GM12878 (cell line): ENCODE data around the gene DDR2. TPM values are rescaled to one million over a fixed set of nuclear protein-coding genes. Genes with fewer than 3 reads are reported as not detected.

Experiments
- BCL3 ChIP-seq: IDR thresholded peaks from 2 replicates; pipeline ENCODE4 v1.6.1; 2011; ENCODE audit warnings: borderline replicate concordance, low read depth, mild to moderate bottlenecking, moderate library complexity, low read length; ENCODE audit not compliant: insufficient read depth, poor library complexity, severe bottlenecking
- CEBPZ ChIP-seq: fragments of 150-350 bp; IDR thresholded peaks from 2 replicates; pipeline ENCODE4 v1.6.1; 2016; ENCODE audit warnings: low read depth, low read length
- CREB1 ChIP-seq: IDR thresholded peaks from 2 replicates; pipeline ENCODE4 v1.6.1; 2012; ENCODE audit warnings: low read depth, mild to moderate bottlenecking, inconsistent platforms
- DPF2 ChIP-seq: fragments of 450-650 bp; IDR thresholded peaks from 2 replicates; pipeline ENCODE4 v1.6.1; 2017; ENCODE audit warnings: mild to moderate bottlenecking
- EED ChIP-seq: sonication (generic); IDR thresholded peaks from 2 replicates; pipeline ENCODE4 v1.6.1; 2016; ENCODE audit warnings: antibody characterized with exemption, low read depth
- EP300 ChIP-seq, 2 experiments: fragments of 150-350 bp in 1 of 2; IDR thresholded peaks; 2 replicates each; pipeline ENCODE4 v1.6.1; 2011 to 2012; ENCODE audit warnings: low read depth in 2 of 2, low read length in 2 of 2, borderline replicate concordance in 1 of 2, improper control_type of control experiment in 1 of 2, inconsistent platforms in 1 of 2; ENCODE audit not compliant: control insufficient read depth in 1 of 2
- IKZF1 ChIP-seq: fragments of 450-650 bp; conservative IDR thresholded peaks from 2 replicates; pipeline ENCODE4 v1.6.1; 2017; ENCODE audit warnings: antibody characterized with exemption, mild to moderate bottlenecking
- IKZF2 ChIP-seq, 2 experiments: fragments of 450-650 bp; IDR thresholded peaks; 2 replicates each; pipeline ENCODE4 v1.6.1; 2017; ENCODE audit warnings: mild to moderate bottlenecking in 2 of 2, moderate library complexity in 2 of 2
- MTA2 ChIP-seq: fragments of 450-650 bp; IDR thresholded peaks from 2 replicates; pipeline ENCODE4 v1.6.1; 2016; ENCODE audit warnings: low read depth, mild to moderate bottlenecking, moderate library complexity
- MYC ChIP-seq: IDR thresholded peaks from 2 replicates; pipeline ENCODE4 v1.6.1; 2011; ENCODE audit warnings: mild to moderate bottlenecking, low read length, moderate library complexity, inconsistent platforms; ENCODE audit not compliant: insufficient read depth, insufficient replicate concordance, insufficient read length, severe bottlenecking
- NBN ChIP-seq: fragments of 450-650 bp; IDR thresholded peaks from 2 replicates; pipeline ENCODE4 v1.6.1; 2016
- NFIC ChIP-seq: IDR thresholded peaks from 2 replicates; pipeline ENCODE4 v1.6.1; 2012; ENCODE audit warnings: low read depth, mild to moderate bottlenecking, inconsistent platforms, low read length, moderate library complexity
- NFXL1 ChIP-seq: fragments of 450-650 bp; IDR thresholded peaks from 2 replicates; pipeline ENCODE4 v1.6.1; 2017; ENCODE audit warnings: antibody characterized with exemption, mild to moderate bottlenecking, borderline replicate concordance
- NR2C2 ChIP-seq: IDR thresholded peaks from 2 replicates; pipeline ENCODE4 v1.6.1; 2011; ENCODE audit warnings: borderline replicate concordance, low read depth; ENCODE audit not compliant: control insufficient read depth, insufficient read length
- PAX5 ChIP-seq: IDR thresholded peaks from 2 replicates; pipeline ENCODE4 v1.6.1; 2011; ENCODE audit warnings: low read depth, low read length, borderline replicate concordance
- POLR2AphosphoS5 ChIP-seq: IDR thresholded peaks from 2 replicates; pipeline ENCODE4 v1.6.1; 2011; ENCODE audit warnings: mild to moderate bottlenecking, low read length, inconsistent platforms
- PRDM15 ChIP-seq: fragments of 450-650 bp; formaldehyde crosslinking; IDR thresholded peaks from 2 replicates; pipeline ENCODE4 v1.4.0; 2020; ENCODE audit warnings: mild to moderate bottlenecking, moderate library complexity
- SIN3A ChIP-seq: IDR thresholded peaks from 2 replicates; pipeline ENCODE4 v1.6.1; 2012; ENCODE audit warnings: low read depth, low read length, improper control_type of control experiment
- SPI1 ChIP-seq: IDR thresholded peaks from 2 replicates; pipeline ENCODE4 v1.6.1; 2011; ENCODE audit warnings: low read depth, mild to moderate bottlenecking, low read length, moderate library complexity, borderline replicate concordance; ENCODE audit not compliant: insufficient read depth
- TAF1 ChIP-seq: IDR thresholded peaks from 2 replicates; pipeline ENCODE4 v1.6.1; 2011; ENCODE audit warnings: mild to moderate bottlenecking, low read depth, low read length, borderline replicate concordance
- TARDBP ChIP-seq: IDR thresholded peaks from 2 replicates; pipeline ENCODE4 v1.6.1; 2016; ENCODE audit warnings: borderline replicate concordance
- TCF12 ChIP-seq: IDR thresholded peaks from 2 replicates; pipeline ENCODE4 v1.6.1; 2011; ENCODE audit warnings: low read depth, mild to moderate bottlenecking, low read length
- WRNIP1 ChIP-seq: IDR thresholded peaks from 2 replicates; pipeline ENCODE4 v1.6.1; 2011; ENCODE audit warnings: low read depth, low read length, improper control_type of control experiment, borderline replicate concordance
- ZSCAN29 ChIP-seq: fragments of 450-650 bp; IDR thresholded peaks from 2 replicates; pipeline ENCODE4 v1.6.1; 2017; ENCODE audit warnings: mild to moderate bottlenecking, moderate library complexity
- polyA plus RNA-seq, 11 experiments: library from polyadenylated mRNA; depleted of rRNA in 4 of 11; unstranded in 6 of 11; stranded (reverse) in 5 of 11; fragments of >200 nt; fragmentation: Nextera tagmentation in 4 of 11; fragmentation: Illumina TruSeq in 1 of 11; extraction: Ambion mirVana in 4 of 11; extraction: Trizol in 1 of 11; gene quantifications; 1 replicate in 1 of 11; 2 replicates in 10 of 11; pipeline versions ENCODE4 v1.2.1 to v1.2.3, GENCODE V29; 2011 to 2016; ENCODE audit warnings: inconsistent platforms in 2 of 11, missing spikeins in 2 of 11, low read depth in 1 of 11
- total RNA-seq, 4 experiments: library from RNA; depleted of rRNA in 3 of 4; stranded (reverse); fragments of >200 nt in 3 of 4; fragmentation: Illumina TruSeq in 1 of 4; extraction: Trizol in 1 of 4; gene quantifications; 2 replicates each; pipeline versions ENCODE4 v1.2.1 to v1.2.3, GENCODE V29; 2013 to 2021

Gene DDR2
- total and polyA plus RNA-seq, 10 of the 15 experiments (the other 5 are each of a cell fraction or from before 2014, with no cell fraction given) = 1.9 to 8.8 (median 5.5) TPM

- no peak for TF ChIP-seq PAX5
- no peak for TF ChIP-seq CEBPZ
- no peak for TF ChIP-seq NR2C2
- TF ChIP-seq TARDBP = no peak
- peak; percentile 91 for TF ChIP-seq SPI1
- no peak for TF ChIP-seq SIN3A
- TF ChIP-seq TAF1 = no peak
- no peak for TF ChIP-seq MYC
- TF ChIP-seq WRNIP1 = no peak
- TF ChIP-seq CREB1 = peak; percentile 50; the same call in 1 of the 2 replicates
- TF ChIP-seq IKZF2 (IDR thresholded peaks at IDR 0.05) = peak; percentile 86 to 90
- TF ChIP-seq EED = peak; percentile 67
- TF ChIP-seq NBN = no peak
- no peak for TF ChIP-seq NFXL1
- TF ChIP-seq TCF12 = no peak
- no peak for TF ChIP-seq ZSCAN29
- TF ChIP-seq NFIC = peak; percentile 57; the same call in 1 of the 2 replicates
- TF ChIP-seq EP300 (IDR thresholded peaks at IDR 0.05; ENCODE audit: borderline replicate concordance in 1 of 2, control insufficient read depth in 1 of 2, low read depth in 2 of 2, low read length in 2 of 2) = peak in 1 of 2 experiments; percentile 44; a peak in 1 of 4 replicates
- TF ChIP-seq DPF2 = peak; percentile 79
- TF ChIP-seq PRDM15 (CRISPR knock-in tag) = no peak
- no peak for TF ChIP-seq BCL3
- peak; percentile 63 for TF ChIP-seq IKZF1
- peak; percentile 61 for TF ChIP-seq MTA2
- TF ChIP-seq POLR2AphosphoS5 = no peak
Measured at GRCh38 chr1:162736633-162737067, 104.4 kb downstream of the DDR2 start (continued).
